LNCaP clone FGC (cell line): ENCODE data around the gene PARVA.
A peak's percentile ranks its signal among the peaks of the same experiment; 100 is the strongest.

Experiments
- DNase-seq: peaks from one replicate; pipeline ENCODE4 v3.0.0-alpha.2; 2011; ENCODE audit warnings: low read depth
- H3K4me3 ChIP-seq: 2 replicates; pipeline ENCODE4 v1.5.1; 2011; ENCODE audit warnings: mild to moderate bottlenecking, low read depth, low read length, control low read depth
- TF ChIP-seq, protein P1 (sequence below): IDR thresholded peaks from 2 replicates; pipeline ENCODE4 v1.5.1; 2012; ENCODE audit warnings: mild to moderate bottlenecking; ENCODE audit not compliant: control insufficient read depth, insufficient read depth; ENCODE audit errors: extremely low read depth

Gene PARVA

DNA sequence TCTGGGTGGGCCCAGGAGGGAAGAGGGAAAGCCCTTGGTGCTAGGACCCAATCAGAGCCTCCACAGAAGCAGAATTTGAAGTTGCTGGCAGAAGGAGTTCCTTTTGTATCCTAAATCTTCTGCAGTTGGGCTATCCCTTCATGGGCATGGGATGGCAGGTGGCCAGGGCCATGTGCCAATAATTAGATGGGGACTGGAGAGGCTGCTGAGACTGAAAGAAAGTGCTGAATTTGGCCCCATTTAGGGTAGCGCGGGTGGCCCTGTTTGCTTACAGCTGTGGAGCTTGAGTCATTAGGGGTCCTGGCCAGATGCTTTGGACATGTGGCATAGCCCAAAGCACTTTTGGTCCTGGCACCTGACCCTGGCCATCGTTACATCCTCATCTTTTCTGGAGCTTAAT is 27.1 kb downstream of the PARVA start:
- no peak for DNase-seq
- TF ChIP-seq, protein P1, sequence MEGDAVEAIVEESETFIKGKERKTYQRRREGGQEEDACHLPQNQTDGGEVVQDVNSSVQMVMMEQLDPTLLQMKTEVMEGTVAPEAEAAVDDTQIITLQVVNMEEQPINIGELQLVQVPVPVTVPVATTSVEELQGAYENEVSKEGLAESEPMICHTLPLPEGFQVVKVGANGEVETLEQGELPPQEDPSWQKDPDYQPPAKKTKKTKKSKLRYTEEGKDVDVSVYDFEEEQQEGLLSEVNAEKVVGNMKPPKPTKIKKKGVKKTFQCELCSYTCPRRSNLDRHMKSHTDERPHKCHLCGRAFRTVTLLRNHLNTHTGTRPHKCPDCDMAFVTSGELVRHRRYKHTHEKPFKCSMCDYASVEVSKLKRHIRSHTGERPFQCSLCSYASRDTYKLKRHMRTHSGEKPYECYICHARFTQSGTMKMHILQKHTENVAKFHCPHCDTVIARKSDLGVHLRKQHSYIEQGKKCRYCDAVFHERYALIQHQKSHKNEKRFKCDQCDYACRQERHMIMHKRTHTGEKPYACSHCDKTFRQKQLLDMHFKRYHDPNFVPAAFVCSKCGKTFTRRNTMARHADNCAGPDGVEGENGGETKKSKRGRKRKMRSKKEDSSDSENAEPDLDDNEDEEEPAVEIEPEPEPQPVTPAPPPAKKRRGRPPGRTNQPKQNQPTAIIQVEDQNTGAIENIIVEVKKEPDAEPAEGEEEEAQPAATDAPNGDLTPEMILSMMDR = no peak
- no peak overlapping the region for H3K4me3 ChIP-seq

DNA sequence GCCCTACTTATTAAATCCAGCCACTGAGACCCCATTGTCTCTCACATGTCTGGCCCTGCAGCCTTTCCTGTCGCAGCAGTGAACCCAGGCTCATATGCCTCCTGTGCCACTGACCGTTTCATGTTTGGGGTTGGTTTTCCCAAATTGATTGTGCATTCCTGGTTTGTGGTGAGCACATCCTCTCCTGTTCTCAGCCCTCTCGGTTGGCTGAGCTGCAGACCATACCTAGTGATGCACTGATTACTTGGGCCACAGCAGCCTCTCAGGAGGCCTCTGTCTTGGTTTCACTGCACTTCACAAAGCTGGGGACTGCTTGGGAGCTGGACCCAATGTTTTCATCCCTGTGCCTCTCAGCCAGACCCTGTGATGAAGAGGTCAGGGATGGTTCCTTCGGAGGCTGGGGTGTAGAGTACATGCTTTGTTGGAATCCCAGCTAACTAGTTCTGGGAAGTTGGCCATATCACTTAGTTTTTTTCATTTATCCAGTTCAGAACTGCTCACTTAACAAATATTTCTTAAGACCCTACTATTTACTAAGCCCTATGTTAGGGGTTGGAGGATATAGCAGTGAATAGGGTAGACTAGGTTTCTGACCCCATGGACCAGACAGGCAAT is 30.9 kb downstream of the PARVA start:
- TF ChIP-seq, protein P1 = no peak
- DNase-seq = no peak
- no peak overlapping the region for H3K4me3 ChIP-seq

DNA sequence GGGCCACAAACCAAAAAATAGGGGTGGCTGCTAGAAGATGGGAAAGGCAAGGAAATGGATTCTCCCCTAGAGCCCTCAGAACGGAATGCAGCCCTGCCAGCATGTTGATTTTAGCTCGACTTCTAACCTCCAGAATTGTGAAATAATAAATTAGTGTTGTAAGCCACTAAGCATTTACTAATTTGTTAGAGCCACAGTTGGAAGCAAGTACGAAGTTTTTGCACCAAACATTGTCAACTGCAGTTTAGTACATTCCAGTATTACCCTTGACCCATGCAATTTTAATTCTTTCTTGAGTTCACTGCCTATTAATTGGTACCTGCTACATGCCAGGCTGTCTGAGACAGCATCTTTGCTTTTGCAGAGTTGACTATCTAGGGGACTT is 32.2 kb downstream of the PARVA start:
- no peak overlapping the region for H3K4me3 ChIP-seq
- TF ChIP-seq, protein P1 = no peak
- DNase-seq = no peak

DNA sequence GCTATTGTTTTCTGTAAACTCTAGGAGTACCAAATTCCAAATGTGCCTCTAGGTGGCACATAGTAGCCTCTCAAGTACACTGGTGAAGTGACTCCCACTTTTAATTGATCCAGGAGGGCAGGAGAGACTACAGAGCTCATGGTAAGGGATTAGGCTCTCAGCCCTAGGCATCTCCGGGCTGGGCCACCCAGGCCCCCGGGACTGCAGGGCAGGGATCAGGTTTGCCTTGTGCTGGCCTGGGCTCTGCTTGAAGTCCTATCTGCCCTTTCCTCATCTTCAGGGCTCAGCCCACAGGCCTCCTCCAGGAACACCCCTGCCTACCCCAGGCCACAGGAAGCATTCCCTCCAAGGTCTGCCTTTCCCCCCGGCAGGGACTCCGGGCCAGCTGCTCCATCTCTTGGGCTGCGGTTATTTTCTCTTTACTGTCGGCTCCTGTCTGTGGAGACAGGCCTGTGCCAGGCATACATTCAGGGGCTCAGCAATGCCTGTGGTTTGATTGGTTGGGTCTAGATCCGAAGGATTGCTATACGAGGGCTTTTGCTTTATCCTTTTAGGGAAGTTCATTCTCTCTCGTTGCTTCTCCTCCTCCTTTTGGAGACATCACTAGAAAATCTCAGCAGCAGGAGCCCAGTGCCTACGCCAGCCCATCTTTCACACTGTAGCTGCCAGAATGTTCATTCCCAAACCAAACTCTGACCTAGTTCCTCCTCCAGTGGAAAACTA is 32.8 kb downstream of the PARVA start:
- no peak for DNase-seq
- no peak overlapping the region for H3K4me3 ChIP-seq
- TF ChIP-seq, protein P1 = peak; percentile 48; the same call in 1 of the 2 replicates

DNA sequence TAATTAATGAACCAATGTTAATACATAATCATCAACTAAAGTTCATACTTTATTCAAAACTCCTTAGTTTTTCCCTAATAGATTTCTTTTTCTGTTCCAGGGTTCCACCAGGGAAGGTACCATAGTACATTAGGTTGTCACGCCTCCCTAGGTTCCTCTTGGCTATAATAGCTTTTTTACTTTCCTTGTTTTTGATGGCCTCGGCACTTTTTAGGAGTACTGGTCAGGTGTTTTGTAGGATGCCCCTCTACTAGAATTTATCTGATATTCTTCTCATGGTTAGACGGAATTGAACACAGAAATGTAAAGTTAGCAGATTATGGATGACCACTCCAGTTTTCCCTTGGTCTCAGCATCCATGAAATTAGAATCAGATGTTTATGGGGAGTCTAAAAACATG is 34.0 kb downstream of the PARVA start:
- no peak overlapping the region for H3K4me3 ChIP-seq
- TF ChIP-seq, protein P1 = no peak
- DNase-seq = no peak

DNA sequence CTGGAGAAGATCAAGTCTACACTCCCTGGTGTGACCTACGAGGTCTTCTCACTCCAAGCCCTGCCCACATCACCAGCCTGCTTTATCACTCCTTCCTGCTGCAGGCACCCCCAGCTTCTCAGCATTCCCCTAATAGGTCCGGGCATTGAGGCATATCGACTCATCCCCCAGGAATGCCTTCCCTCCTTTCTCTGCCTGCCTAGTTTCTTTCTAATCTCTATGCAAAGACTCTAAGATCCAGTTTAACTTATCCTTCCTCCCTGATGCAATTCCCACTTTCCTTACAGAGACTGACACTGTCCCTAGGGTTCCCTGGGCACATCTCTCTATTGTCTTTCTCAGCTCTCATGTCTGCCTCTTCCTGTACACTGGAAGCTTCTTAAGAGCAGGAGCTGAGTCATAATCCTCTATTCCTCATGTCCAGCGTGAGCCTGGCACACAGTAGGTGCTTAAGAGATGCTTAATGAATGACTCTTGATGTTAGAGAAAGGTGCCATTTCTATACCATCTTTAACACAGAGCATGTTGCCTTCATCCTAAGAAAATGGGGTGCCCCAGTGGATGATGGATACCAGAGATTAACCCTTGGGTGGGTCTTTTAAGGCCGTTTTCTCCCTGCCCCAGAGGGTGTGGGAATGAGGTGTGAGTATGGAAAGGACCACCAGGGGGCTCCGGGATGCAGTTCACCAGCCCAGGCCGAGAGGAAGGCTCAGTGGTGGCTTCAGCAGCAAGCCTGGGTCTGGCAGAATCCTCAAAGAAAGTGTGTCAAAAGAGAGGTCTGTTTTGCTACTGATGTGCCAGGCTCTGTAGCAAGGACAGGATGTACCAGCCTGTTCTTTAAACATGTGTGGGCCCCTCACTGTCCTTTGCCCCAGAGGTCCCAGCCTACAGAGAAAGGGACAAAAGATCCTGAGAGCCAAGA is 34.7 kb downstream of the PARVA start:
- H3K4me3 ChIP-seq = no peak overlapping the region
- TF ChIP-seq, protein P1 = peak; percentile 51
- DNase-seq = no peak
